ENCODE measurements around the gene HBA2.
"Not testable (repeated sequence)": the region's sequence is repeated elsewhere in the genome, so short reads cannot be mapped to it uniquely, and the experiment has no call there.

The HBA2 gene

GRCh38 chr16:154217-155030 lies 18.3 kb upstream of the HBA2 start:
- peak in 2 of 56 donors; percentile 4 to 52 for DNase-seq

DNA sequence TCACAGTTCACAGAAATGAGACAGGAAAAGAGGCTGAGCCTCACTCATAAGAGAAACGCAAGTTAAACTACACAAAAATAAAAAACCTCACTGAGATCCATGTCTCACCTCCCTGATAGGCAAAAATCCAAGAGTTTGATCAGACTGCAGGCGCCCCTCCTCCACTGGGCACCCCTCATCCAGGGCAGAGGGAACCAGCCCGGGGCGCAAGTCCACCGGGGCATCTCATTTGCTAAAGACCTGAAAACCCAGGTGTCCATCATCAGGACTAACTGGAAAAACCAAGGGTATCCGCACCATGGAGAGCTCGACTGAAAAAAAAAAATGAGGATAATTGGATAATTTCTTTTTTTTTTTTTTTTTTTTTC lies 17.7 kb upstream of the HBA2 start:
- no peak for DNase-seq

DNA sequence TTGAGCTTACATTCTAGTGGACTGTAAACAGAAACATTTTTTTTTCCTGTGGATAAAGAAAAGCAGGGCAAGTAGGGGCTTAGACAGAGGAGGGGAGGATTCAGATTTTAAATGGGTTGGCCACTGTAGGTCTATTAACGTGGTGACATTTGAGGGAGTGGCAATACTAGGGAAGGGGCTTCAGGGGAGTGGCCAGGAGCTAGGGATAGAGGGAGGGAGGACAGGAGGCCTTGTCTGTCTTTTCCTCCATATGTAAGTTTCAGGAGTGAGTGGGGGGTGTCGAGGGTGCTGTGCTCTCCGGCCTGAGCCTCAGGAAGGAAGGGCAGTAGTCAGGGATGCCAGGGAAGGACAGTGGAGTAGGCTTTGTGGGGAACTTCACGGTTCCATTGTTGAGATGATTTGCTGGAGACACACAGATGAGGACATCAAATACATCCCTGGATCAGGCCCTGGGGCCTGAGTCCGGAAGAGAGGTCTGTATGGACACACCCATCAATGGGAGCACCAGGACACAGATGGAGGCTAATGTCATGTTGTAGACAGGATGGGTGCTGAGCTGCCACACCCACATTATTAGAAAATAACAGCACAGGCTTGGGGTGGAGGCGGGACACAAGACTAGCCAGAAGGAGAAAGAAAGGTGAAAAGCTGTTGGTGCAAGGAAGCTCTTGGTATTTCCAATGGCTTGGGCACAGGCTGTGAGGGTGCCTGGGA lies 13.4 kb upstream of the HBA2 start:
- DNase-seq, result no peak

DNA sequence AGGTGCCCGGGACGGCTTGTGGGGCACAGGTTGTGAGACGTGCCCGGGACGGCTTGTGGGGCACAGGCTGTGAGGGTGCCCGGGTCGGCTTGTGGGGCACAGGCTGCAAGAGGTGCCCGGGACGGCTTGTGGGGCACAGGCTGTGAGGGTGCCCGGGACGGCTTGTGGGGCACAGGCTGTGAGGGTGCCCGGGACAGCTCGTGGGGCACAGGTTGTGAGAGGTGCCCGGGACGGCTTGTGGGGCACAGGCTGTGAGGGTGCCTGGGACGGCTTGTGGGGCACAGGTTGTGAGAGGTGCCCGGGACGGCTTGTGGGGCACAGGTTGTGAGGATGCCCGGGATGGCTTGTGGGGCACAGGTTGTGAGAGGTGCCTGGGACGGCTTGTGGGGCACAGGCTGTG lies 12.4 kb upstream of the HBA2 start:
- DNase-seq, result not testable (repeated sequence)

GRCh38 chr16:160691-161190 lies 11.9 kb upstream of the HBA2 start:
- DNase-seq, result no peak

DNA sequence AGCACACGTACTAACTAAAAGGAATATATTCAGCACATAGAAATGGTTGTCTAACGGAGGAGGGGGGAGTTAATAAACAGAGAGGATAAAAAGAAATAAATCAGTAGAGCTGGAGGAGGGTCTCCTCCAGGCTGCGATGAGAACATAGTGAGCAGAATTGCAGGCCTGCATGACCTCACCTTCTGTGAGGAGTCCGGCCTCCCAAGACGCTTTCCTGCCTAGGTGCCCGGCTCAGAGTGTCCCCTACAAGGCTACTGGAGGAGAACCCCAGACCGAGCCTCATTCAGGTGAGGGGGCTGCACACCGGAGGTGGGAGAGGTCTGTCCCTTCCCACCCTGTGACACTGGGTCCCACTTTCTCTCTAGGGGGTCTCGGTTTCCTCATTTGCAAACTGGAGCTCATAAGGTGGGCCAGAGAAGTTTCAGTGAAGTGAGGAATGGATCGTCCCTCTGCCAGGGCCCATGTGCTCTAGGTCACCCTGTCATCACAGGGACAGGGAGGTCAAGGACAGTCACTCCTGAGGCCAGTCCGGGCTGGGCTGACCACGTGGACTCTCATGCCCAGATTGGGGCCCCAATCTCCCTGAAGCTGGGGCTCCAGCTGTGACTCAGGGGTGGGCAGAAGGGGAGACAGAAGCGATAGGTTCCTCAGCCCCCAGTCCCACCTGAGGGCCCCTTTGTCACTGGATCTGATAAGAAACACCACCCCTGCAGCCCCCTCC lies 10.2 kb upstream of the HBA2 start:
- no peak for DNase-seq

DNA sequence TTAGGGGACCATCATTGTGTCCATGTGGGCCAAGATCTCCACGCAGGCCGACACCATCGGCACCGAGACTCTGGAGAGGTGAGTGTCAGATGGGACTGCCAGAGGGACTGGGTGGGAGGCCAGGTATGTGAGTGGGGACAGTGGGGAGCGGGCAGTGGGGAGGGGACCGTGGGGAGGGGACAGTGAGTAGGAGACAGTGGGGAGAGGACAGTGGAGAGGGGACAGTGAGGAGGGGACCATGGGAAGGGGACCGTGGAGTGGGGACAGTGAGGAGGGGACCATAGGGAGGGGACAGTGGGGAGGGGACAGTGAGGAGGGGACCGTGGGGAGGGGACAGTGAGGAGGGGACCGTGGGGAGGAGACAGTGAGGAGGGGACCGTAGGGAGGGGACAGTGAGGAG lies 9.5 kb upstream of the HBA2 start:
- DNase-seq, result not testable (repeated sequence)

GRCh38 chr16:163696-164095 lies 9.0 kb upstream of the HBA2 start:
- DNase-seq, result not testable (repeated sequence)

DNA sequence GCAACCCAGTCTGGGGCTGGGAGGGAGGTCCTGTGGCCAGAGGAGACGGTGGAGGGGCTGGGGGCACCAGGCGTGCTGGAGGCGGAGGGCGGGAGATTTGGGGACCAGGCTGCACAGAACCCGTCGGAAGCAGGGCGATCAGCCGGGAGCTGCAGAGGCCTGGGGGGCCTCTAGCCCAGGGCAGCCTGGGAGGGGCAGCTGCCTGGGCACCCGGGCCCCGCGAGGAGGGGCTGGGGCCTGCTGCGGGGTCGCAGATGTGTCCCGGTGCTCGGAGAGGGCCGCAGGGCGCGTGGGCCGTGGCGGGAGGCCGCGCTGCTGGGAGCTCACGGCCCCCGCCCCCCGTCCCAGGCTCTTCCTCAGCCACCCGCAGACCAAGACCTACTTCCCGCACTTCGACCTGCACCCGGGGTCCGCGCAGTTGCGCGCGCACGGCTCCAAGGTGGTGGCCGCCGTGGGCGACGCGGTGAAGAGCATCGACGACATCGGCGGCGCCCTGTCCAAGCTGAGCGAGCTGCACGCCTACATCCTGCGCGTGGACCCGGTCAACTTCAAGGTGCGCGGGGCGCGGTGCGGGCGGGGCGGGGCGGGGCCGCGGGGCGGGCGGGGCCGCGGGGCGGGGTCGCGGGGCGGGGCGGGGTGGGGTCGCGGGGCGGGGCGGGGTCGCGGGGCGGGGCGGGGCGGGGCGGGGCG lies 8.4 kb upstream of the HBA2 start:
- not testable (repeated sequence) for DNase-seq

- DNase-seq, result no peak
These were observed 7.7 kb upstream of the HBA2 start for GRCh38 chr16:164827-165538.

- peak in 1 of 56 donors; percentile 48 for DNase-seq
These were observed 6.9 kb upstream of the HBA2 start, which contains the start of gene HBM for GRCh38 chr16:165539-166374. Gene HBM, plus strand, starts transcription at chr16:165978. Its CDS starts 20 bp downstream, at chr16:165998.

DNA sequence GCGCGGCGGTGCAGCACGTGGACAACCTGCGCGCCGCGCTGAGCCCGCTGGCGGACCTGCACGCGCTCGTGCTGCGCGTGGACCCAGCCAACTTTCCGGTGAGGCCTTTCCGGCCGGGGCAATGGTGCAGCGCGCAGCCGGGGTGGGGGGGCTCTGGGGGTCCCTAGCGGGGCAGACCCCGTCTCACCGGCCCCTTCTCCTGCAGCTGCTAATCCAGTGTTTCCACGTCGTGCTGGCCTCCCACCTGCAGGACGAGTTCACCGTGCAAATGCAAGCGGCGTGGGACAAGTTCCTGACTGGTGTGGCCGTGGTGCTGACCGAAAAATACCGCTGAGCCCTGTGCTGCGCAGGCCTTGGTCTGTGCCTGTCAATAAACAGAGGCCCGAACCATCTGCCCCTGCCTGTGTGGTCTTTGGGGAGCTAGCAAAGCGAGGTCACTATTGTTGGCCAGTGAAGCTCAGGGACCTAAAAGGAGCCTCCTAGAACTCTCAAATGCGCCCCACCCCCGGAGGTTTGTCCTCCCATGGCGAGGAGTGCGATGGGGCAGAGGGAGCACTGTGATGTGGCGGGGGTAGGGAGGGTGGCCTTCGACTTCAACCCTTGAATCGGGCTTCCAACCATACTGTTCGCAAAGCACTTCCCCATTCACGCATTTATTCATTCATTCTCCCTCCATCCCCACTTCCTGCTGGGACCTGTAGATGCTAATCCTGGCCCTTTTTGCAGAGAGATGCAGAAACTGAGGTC lies 6.1 kb upstream of the HBA2 start:
- DNase-seq, result no peak

- DNase-seq, result no peak
These were observed 5.5 kb upstream of the HBA2 start for GRCh38 chr16:167122-167690.

DNA sequence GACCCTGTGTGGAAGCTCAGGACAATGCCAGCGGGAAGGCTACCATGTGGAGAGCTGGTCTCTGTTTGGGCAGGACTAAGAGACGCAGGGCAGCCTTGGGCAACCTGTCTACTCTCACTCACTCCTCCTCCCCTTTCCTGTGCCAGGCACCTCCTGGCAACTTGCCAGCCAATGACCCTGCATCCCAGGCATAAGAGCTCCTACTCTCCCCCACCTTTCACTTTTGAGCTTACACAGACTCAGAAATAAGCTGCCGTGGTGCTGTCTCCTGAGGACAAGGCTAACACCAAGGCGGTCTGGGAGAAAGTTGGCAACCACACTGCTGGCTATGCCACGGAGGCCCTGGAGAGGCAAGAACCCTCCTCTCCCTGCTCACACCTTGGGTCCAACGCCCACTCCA lies 4.3 kb upstream of the HBA2 start:
- no peak for DNase-seq

DNA sequence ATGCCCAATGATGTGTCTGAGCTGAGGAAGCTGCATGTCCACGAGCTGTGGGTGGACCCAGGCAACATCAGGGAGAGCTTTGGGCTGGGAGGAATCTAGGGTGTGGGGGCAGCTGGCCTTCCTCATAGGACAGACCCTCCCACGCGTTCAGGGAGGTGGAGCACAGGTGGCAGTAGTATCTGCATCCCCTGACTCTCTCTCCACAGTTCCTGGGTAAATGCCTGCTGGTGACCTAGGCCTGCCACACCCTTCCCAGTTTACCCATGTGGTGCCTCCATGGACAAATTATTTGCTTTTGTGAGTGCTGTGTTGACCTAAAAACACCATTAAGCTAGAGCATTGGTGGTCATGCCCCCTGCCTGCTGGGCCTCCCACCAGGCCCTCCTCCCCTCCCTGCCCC lies 3.7 kb upstream of the HBA2 start:
- DNase-seq, result peak in 1 of 56 donors; percentile 6

DNA sequence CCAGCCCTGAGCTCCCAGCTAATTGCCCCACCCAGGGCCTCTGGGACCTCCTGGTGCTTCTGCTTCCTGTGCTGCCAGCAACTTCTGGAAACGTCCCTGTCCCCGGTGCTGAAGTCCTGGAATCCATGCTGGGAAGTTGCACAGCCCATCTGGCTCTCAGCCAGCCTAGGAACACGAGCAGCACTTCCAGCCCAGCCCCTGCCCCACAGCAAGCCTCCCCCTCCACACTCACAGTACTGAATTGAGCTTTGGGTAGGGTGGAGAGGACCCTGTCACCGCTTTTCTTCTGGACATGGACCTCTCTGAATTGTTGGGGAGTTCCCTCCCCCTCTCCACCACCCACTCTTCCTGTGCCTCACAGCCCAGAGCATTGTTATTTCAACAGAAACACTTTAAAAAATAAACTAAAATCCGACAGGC lies 2.6 kb upstream of the HBA2 start:
- peak in 1 of 56 donors; percentile 4 for DNase-seq

GRCh38 chr16:170788-171187 lies 1.9 kb upstream of the HBA2 start:
- DNase-seq, result no peak

DNA sequence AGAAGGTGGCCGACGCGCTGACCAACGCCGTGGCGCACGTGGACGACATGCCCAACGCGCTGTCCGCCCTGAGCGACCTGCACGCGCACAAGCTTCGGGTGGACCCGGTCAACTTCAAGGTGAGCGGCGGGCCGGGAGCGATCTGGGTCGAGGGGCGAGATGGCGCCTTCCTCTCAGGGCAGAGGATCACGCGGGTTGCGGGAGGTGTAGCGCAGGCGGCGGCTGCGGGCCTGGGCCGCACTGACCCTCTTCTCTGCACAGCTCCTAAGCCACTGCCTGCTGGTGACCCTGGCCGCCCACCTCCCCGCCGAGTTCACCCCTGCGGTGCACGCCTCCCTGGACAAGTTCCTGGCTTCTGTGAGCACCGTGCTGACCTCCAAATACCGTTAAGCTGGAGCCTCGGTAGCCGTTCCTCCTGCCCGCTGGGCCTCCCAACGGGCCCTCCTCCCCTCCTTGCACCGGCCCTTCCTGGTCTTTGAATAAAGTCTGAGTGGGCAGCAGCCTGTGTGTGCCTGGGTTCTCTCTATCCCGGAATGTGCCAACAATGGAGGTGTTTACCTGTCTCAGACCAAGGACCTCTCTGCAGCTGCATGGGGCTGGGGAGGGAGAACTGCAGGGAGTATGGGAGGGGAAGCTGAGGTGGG lies 657 bp downstream of the HBA2 start:
- not testable (repeated sequence) for DNase-seq

All from nucleus accumbens (tissue), 56 donors.